ENCODE data around the gene PRDX2.
"Not testable (repeated sequence)": the region's sequence is repeated elsewhere in the genome, so short reads cannot be mapped to it uniquely, and the experiment has no call there.

PRDX2 gene

GRCh38 chr19:12825254-12826131 lies 23.9 kb upstream of the PRDX2 start:
- DNase-seq (ENCODE audit: low read depth in 2 of 2), result no peak

DNA sequence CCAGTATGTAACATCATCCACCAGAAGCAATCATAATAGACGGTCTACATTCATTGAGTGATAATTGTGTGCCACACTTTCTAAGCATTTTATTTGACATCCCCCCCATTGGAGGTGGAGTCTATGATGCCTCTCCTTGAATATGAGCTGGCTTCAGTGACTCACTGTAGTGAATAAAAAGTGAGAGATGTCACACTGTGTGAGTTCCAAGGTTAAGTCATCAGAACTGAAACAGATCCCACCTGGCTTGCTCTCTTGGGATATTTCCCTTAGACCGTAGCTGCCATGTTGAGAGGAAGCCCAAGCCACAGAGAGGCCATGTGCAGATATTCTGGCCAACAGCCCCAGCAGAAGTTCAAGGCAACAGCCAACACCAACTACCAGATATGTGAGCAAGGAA lies 20.2 kb upstream of the PRDX2 start:
- DNase-seq (ENCODE audit: low read depth in 2 of 2), result no peak

- not testable (repeated sequence) for DNase-seq (ENCODE audit: low read depth in 2 of 2)
Measured at GRCh38 chr19:12817810-12818209, 16.2 kb upstream of the PRDX2 start.

DNA sequence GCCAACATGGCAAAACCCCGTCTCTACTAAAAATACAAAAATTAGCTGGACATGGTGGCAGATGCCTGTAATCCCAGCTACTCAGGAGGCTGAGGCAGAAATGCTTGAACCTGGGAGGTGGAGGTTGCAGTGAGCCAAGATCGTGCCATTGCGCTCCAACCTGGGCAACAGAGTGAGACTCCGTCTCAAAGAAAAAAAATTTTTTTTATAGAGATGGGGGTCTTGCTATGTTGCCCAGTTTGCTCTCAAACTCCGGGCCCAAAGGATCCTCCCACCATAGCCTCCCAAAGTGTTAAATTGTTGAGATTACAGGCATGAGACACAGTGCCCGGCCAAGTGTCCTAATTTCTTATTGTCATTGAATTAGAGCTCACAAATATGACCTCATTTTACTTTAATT lies 15.6 kb upstream of the PRDX2 start:
- not testable (repeated sequence) for DNase-seq (ENCODE audit: low read depth in 2 of 2)

DNA sequence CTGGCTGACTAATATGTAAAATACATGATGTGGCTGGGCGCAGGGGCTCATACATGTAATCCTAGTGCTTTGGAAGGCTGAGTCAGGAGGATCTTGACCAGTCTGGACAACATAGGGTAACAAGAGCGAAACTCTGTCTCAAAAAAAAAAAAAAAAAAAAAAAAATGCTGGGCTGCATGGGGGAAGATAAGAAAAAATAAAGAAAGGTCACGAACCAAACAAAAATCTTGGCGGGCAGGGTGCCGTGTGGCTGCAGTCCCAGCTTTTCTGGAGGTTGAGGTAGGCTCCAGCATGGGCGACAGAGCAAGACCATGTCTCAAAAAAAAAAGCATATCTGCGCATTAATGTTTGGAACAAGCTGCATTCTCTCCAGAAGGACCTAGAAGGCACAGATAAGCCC lies 13.5 kb upstream of the PRDX2 start:
- no peak for DNase-seq (ENCODE audit: low read depth in 2 of 2)

GRCh38 chr19:12806242-12807081 lies 4.9 kb upstream of the PRDX2 start, which contains the start of gene RNASEH2A:
RNASEH2A (plus strand) TSS chr19:12806584; CDS start chr19:12806674, 90 bp downstream.
- peak; percentile 83 to 84 for DNase-seq (ENCODE audit: low read depth in 2 of 2)

GRCh38 chr19:12804051-12804450 lies 2.5 kb upstream of the PRDX2 start:
- no peak for DNase-seq (ENCODE audit: low read depth in 2 of 2)

- no peak for DNase-seq (ENCODE audit: low read depth in 2 of 2)
Measured at GRCh38 chr19:12802267-12803106, 887 bp upstream of the PRDX2 start.

GRCh38 chr19:12800923-12801465 lies 606 bp downstream of the PRDX2 start:
- DNase-seq (ENCODE audit: low read depth in 2 of 2), result no peak

DNA sequence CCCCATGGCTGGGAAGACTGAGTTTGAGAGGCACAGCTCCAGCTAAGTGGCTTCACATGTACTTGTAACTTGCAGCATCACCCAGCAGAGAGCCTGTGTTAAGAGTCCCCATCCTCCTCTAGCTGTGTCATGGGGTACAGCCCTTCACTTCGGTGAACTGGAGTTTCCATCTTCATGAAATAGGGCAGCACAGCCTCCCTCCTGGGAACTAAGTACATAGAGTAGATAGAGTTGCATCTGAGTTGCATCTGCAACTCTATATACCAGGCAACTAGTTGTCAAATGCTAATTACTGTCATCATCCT lies 1.2 kb downstream of the PRDX2 start:
- no peak for DNase-seq (ENCODE audit: low read depth in 2 of 2)

GRCh38 chr19:12799742-12800465 lies 1.7 kb downstream of the PRDX2 start:
- DNase-seq (ENCODE audit: low read depth in 2 of 2), result no peak

DNA sequence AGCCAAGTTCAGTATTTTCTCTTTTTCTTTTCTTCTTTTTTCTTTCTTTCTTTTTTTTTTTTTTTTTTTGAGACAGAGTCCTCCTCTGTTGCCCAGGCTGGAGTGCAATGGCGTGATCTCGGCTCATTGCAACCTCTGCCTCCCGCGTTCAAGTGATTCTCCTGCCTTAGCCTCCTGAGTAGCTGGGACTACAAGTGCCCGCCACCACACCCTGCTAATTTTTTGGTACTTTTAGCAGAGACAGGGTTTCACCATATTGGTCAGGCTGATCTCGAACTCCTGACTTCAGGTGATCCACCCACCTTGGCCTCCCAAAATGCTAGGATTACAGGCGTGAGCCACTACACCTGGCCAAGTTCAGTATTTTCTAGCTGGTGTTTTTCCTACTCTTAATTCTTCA lies 4.0 kb downstream of the PRDX2 start:
- not testable (repeated sequence) for DNase-seq (ENCODE audit: low read depth in 2 of 2)

DNA sequence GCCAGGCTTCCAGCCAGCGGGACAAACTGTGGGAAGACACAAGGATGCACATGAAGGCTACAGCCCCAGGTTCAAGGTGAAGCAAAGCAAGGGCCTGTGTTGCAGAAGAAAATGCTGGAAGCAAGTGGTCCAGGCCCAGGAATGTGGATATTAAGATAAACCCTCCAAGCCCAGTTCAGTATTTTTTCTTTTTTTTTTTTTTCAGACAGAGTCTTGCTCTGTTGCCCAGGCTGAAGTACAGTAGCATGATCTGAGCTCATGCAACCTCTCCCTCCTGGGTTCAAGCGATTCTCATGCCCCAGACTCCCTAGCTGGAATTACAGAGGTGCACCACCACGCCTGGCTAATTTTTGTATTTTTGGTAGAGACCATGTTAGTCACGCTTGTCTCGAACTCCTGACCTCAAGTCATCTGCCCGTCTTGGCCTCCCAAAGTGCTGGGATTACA lies 4.4 kb downstream of the PRDX2 start:
- DNase-seq (ENCODE audit: low read depth in 2 of 2), result no peak

GRCh38 chr19:12796146-12797071 lies 5.2 kb downstream of the PRDX2 start:
- peak in 1 of 2 donors; percentile 57 for DNase-seq (ENCODE audit: low read depth in 2 of 2)

- DNase-seq (ENCODE audit: low read depth in 2 of 2), result no peak
Measured at GRCh38 chr19:12794971-12795381, 6.6 kb downstream of the PRDX2 start.

DNA sequence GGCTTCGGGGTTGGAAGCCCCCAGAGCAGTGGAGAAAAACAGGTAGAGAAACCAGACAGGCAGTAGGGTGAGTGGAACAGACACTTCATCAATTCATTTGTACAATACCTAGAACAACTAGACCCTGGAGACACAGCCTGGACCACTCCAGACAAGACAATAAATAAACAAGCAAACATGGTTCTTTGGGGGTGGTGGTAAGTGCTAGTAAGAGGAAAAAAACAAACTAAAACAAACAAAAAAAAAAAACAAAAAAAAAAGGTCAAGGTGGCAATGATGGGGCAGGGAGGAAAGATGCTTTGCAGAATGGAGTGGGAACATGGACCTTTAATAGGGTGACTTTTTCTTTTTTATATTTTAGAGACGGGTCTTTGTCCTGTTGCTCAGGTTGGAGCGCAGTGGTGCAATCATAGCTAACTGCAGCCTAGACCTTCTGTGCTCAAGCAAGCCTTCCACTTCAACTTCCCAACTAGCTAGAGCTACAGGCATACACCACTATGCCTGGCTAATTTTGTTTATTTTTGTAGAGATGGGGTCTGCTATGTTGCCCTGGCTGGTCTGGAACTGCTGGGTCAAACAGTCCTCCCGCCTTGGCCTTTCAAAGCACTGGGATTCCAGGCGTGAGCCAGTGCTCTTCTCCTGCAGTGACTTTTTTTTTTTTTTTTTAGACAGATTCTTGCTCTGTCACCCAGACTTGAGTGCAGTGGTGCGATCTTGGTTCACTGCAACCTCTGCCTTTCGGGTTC lies 7.2 kb downstream of the PRDX2 start:
- no peak for DNase-seq (ENCODE audit: low read depth in 2 of 2)

DNA sequence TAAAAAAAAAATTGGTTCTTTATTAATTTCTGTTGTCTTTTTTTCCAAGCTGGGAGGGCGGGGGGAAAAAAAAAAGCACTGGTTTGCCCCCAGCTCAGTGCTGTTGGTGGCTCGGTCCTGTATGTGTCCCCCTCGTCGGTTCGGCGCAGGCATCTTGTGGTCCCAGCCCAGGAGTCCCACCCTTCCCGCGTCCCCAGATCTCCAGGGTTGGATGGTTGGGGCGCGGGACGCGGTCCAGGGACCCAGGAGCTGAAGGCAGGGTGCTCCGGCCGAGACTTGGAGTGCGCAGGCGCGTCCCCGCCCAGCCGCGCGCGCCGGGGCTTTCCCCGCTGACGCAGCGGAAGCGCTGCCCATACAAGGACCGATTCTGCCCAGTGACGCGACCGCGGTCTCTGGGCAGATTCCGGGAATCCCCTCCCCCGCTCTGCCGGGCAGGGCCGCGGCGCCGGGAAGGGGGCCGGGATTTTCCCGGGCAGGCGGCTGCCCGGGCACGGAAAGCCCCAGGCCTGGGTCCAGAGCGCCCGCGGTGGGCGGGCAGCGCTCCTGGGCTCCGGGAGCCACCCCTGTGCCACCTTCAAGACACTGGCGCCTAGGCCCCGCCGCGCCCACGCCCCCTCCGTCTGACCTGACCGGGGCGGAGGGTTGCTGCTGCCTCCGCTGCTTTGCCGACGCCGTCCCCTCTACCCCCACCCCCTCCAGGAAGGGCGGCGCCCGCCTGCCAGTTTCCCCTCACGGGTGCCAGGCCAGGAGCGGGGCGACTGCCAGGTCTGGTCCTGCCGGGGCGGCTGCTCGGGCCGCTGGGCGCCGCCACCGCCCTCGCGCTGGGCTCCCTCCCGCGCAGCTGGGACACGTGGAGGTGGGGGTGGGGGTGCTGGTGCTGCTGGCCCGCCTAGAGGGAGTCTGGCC lies 8.1 kb downstream of the PRDX2 start:
- peak; percentile 87 to 88 for DNase-seq (ENCODE audit: low read depth in 2 of 2)

DNA sequence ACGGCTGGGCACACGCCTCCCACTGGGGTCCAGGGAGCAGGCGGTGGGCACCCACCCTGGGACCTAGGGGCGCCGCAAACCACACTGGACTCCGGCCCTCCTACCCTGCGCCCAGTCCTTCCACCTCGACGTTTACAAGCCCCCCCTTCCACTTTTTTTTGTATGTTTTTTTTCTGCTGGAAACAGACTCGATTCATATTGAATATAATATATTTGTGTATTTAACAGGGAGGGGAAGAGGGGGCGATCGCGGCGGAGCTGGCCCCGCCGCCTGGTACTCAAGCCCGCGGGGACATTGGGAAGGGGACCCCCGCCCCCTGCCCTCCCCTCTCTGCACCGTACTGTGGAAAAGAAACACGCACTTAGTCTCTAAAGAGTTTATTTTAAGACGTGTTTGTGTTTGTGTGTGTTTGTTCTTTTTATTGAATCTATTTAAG lies 8.7 kb downstream of the PRDX2 start:
- no peak for DNase-seq (ENCODE audit: low read depth in 2 of 2)
